Activated gamma-delta T cell (primary cell): ENCODE results near the gene ST3GAL2.
"Not testable (repeated sequence)": the region's sequence is repeated elsewhere in the genome, so short reads cannot be mapped to it uniquely, and the experiment has no call there.

Experiments
- DNase-seq: peaks from one replicate; lab custom pipeline; 2025; lab: John Stamatoyannopoulos, UW

ST3GAL2 gene

GRCh38 chr16:70417661-70418060, 21.2 kb downstream of the ST3GAL2 start:
- no peak for DNase-seq

- DNase-seq: no peak
Measured at GRCh38 chr16:70416748-70417616, 21.9 kb downstream of the ST3GAL2 start.

- not testable (repeated sequence) for DNase-seq
Measured at GRCh38 chr16:70413572-70413971, 25.3 kb downstream of the ST3GAL2 start.

GRCh38 chr16:70412385-70412784, 26.5 kb downstream of the ST3GAL2 start:
- no peak for DNase-seq

- no peak for DNase-seq
Measured at GRCh38 chr16:70410734-70411133, 28.2 kb downstream of the ST3GAL2 start.

- no peak for DNase-seq
Measured at GRCh38 chr16:70407811-70408274, 31.1 kb downstream of the ST3GAL2 start.

GRCh38 chr16:70406104-70406503, 32.8 kb downstream of the ST3GAL2 start:
- DNase-seq: not testable (repeated sequence)

GRCh38 chr16:70402916-70403659, 35.8 kb downstream of the ST3GAL2 start:
- DNase-seq: no peak

- DNase-seq: no peak
Measured at GRCh38 chr16:70399951-70400350, 38.9 kb downstream of the ST3GAL2 start.

- no peak for DNase-seq
Measured at GRCh38 chr16:70399381-70399780, 39.5 kb downstream of the ST3GAL2 start.

- DNase-seq: no peak
Measured at GRCh38 chr16:70398177-70398743, 40.6 kb downstream of the ST3GAL2 start.

- DNase-seq: no peak
Measured at GRCh38 chr16:70396246-70396904, 42.5 kb downstream of the ST3GAL2 start.

GRCh38 chr16:70395345-70395901, 43.5 kb downstream of the ST3GAL2 start:
- no peak for DNase-seq

GRCh38 chr16:70394853-70395252, 44.0 kb downstream of the ST3GAL2 start:
- no peak for DNase-seq

GRCh38 chr16:70393662-70394061, 45.2 kb downstream of the ST3GAL2 start:
- DNase-seq: no peak

GRCh38 chr16:70392606-70393005, 46.3 kb downstream of the ST3GAL2 start:
- no peak for DNase-seq

- no peak for DNase-seq
Measured at GRCh38 chr16:70391881-70392481, 46.9 kb downstream of the ST3GAL2 start.

- DNase-seq: no peak
Measured at GRCh38 chr16:70391446-70391845, 47.5 kb downstream of the ST3GAL2 start.

GRCh38 chr16:70390774-70391173, 48.1 kb downstream of the ST3GAL2 start:
- no peak for DNase-seq

- no peak for DNase-seq
Measured at GRCh38 chr16:70388006-70388680, 50.8 kb downstream of the ST3GAL2 start.
